GM19438 (cell line): ENCODE data around the gene SEMA4G.

Source experiments
- ATAC-seq: cut with Tn5 transposase; IDR thresholded peaks from one replicate; pipeline ENCODE4 v1.9.1; 2021; ENCODE audit warnings: low read depth; ENCODE audit not compliant: unreplicated experiment

SEMA4G gene, protein sequence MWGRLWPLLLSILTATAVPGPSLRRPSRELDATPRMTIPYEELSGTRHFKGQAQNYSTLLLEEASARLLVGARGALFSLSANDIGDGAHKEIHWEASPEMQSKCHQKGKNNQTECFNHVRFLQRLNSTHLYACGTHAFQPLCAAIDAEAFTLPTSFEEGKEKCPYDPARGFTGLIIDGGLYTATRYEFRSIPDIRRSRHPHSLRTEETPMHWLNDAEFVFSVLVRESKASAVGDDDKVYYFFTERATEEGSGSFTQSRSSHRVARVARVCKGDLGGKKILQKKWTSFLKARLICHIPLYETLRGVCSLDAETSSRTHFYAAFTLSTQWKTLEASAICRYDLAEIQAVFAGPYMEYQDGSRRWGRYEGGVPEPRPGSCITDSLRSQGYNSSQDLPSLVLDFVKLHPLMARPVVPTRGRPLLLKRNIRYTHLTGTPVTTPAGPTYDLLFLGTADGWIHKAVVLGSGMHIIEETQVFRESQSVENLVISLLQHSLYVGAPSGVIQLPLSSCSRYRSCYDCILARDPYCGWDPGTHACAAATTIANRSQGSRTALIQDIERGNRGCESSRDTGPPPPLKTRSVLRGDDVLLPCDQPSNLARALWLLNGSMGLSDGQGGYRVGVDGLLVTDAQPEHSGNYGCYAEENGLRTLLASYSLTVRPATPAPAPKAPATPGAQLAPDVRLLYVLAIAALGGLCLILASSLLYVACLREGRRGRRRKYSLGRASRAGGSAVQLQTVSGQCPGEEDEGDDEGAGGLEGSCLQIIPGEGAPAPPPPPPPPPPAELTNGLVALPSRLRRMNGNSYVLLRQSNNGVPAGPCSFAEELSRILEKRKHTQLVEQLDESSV

DNA sequence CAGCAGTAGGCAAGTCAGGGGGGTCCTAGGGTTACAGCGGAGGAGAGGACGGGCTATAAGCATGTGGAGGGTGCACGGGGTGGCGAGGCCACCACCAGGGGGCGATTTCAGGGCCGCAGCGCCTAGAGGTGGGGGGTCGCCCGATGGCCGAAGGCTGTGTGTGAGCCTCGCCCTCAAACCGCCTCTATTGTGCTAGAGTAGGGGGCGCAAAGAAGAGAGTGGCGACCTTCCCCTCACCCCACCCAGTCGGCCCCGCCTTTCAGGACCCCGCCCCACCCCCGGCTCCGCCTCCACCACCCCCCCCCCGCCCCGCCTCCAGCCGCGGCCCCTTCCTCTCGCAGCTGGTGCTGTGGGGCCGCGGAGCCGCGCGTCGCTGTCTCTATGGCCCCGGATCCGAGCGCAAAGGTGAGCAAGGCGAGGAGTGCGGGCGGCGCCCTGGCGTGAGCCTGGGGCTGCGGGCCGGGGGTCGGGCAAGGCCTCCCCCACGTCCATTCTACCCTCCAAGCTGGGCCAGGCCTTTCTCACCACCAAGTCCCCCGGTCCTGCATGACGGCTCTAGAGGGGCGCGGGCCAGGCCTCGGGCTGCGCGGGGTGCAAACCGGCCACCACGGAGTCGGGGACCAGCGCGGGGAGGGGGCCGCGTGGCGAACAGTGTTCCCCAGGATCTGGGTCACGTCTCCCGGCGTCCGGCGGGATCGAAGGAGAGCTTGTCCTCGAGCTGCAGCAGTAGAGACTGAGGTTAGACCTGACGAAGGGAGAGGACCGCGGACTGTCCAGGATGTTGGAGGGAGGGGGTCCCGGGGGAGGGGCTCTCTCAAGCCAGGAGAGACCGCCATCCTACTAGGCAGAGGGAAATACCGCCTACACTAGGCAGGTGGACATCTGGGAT is at the start of gene SEMA4G:
Gene SEMA4G, plus strand, starts transcription at position 318 of the 889 bp plus-strand sequence. CDS start 3,409 bp downstream, outside the sequence.
- peak; percentile 64 for ATAC-seq

DNA sequence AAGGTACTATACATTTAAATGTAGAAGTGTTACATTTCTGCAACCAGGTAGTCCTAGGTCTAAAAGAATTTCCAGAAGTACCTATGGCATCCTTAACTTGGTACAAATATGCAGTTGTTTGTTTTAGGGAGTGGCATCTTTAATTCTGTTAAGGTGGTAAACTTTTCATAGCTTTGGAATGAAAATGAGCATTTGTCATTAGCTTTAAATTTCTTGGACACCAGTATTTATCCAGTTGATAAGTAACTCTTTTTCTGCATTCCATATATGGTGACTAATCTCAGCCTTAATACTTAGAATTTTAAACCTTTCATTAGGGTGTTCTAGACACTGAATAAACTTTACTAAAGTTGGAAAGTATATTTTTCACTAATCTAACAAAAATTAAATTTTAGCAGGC is 45.7 kb upstream of the SEMA4G start:
- no peak for ATAC-seq

DNA sequence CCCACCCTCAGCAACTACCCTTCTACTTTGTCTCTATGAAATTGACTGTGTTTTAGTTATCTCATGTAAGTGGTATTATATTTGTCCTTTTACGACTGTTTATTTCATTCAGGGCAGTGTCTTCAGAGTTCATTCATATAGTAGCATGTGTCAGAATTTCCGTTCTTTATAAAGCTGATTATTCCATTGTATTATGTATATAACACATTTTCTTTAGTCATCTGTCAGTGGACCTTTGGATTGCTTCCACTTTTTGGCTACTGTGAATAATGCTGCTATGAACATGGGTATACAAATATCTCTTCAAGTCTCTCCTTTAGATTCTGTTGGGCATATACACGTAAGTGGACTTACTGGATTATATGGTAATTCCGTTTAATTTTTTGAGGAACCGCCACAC is 42.0 kb upstream of the SEMA4G start:
- no peak for ATAC-seq

DNA sequence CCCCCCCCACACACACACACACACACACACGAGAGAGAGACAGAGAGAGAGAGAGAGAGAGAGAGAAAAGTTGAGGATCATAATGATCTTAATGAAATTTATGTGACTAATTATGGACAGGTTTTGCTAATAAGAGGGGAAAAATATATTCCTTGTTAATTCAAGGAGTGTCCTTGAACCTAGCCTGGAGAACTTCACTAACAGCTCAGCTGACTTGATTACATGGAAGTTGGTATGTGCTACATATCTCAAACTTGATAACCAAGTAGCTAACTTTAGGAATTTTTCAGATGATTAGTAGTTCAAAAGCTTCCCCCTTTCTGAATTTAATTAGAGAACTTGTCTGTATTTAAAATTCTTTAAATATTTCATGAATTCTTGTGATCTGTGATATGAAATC is 41.3 kb upstream of the SEMA4G start:
- no peak for ATAC-seq

DNA sequence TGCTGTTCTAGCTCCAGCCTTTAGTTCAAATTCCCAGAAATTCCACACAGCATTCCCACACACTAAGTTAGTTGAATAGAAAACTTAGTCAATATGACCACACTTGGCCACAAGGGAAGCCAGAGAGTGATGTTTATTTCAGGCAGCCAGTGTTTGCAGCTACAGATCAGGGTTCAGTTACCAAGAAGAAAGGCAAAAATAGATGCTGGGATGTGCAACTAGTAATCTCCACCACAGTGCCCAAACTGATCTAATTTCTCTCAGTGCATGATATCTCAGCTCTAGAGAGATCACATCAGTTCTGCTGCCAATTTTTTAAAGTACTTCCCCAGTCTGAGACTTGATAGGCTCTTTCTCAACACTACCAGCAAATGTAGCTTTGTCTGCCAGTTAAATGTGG is 38.9 kb upstream of the SEMA4G start:
- ATAC-seq = no peak

DNA sequence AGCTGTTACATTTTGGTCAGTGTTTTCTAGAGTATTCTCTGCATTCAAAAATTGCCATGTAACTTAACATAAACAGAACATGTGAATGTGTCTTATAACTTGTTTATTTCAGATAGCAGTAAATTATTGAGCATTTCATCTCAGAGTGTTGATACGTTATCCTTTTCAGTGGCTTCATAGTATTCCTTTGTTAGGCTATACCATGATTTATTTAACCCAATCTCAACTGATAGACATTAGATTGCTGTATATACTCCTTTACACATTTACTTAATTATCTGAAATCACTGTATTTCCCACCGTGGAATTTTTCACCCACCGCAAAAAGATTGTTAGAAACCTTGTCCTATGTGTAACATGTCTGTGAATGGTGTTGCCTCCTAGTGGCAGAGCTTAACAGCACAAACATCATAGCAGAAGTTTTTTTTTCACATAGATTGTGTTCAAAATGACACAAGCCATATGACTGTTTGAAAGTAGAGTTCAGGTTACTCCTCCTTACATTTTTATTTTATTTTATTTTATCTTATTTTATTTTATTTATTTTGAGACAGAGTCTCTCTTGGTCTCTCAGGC is 35.1 kb upstream of the SEMA4G start:
- ATAC-seq = no peak

DNA sequence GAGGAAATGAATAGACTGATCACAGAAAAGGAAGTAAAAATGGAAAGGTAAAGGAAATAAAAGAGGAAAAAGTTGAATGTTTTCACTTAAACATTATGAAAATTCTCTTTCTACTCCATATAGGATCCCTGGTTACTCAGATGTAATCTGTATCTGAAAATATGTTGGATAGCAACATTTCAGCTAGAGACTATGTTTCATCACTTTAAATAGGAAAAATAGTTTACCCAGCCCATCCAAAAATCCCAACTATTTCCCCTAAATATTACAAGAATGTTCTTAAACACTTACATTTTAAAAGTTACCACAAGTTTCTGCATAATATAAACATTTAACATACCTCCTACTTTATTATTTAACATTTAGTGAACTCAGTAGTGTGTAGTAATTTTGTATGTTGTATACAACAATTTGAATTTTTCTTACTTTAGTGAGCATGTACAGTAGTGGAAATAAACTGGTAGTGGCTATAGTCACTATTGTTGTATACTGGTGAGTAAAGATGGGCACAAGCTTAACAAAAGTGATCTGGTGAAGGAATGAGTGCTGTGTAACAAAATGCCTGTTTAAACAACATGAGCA is 29.4 kb upstream of the SEMA4G start:
- ATAC-seq = no peak

DNA sequence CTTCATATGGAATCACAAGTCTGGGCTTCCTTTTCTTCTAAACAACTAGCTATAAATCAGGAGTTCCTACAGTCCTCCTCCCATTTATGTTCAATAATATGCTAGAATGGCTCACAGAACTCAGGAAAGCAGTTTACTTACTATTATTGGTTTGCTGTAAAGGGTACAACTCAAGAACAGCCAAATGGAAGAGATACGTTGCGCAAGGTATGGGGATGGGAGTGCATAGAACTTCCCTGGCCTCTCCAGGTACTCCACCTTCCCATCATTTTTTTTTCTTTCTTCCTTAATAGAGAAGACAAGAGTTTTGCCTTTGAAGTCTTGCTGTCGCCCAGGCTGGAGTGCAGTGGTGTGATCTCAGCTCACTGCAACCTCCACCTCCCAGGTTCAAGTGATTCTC is 27.1 kb upstream of the SEMA4G start:
- no peak for ATAC-seq

DNA sequence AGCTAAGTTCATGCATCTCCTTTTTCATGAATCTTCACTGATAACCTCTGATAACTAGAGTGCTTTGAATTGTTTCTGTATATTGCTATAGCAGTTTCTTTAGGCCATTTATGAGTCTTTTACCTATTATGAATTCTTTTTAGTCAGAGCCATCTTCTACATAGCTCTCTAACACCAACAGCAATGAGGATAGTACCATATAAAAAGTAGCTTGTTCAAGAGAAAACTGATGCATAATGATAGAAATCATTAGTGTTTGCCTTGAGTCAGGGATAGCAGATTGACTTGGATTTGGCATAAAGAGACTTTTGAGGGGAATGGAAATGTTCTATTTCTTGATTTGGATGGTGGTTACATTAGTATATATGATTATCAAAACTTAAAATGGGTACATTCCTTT is 25.8 kb upstream of the SEMA4G start:
- ATAC-seq = no peak

DNA sequence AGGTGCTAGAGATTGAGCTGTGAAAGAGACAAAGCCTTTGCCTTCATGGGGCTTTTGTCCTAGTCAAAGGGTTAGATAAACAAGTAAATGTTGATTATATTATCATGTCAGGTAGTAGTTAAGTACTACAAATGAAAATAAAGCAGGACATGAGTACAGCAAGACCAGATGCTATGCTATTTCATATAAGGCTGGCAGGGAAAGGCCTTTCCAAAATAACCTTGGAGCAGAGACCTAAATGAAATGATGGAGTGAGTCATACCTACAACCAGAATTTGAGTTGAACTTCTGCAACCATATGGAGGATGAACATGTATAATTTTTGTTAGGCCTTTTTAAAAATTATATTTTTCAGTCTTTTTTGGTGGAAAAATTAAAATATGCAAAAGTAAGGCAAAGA is 23.6 kb upstream of the SEMA4G start:
- no peak for ATAC-seq

DNA sequence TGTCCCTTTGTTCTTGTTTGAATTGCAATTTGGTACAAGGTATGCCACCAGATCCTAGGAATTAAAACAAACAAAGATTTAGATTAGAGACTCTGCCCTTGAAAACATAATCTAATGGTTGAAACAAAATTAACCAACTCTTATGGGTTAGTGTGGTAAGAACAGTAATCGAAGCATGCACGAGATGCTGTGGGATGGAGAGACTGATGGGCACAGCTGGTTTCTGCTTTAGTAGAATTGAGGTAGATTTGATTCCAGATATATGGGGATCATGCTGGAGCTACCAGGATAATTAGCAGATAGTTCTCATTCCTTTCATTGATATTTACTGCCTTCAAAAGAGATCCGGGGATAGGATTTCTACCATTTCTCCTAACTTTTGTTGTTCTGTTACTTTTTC is 20.4 kb upstream of the SEMA4G start:
- ATAC-seq = no peak

DNA sequence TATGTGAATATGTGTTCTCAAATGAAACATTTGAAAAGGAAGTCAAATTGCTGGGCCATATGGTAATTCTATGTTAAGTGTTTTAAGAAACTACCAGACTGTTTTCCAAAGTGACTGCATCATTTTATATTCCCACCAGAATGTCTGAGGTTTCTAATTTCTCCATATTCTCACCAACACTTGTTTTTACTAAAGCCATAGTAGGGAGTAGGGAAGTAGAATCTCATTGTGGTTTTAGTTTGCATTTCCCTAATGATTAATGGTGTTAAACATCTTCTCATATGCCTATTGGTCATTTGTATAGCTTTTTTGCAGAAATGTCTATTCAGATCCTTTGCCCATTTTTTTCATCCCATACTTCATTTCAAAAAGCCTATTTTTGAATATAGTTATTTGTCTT is 9.1 kb upstream of the SEMA4G start:
- no peak for ATAC-seq

DNA sequence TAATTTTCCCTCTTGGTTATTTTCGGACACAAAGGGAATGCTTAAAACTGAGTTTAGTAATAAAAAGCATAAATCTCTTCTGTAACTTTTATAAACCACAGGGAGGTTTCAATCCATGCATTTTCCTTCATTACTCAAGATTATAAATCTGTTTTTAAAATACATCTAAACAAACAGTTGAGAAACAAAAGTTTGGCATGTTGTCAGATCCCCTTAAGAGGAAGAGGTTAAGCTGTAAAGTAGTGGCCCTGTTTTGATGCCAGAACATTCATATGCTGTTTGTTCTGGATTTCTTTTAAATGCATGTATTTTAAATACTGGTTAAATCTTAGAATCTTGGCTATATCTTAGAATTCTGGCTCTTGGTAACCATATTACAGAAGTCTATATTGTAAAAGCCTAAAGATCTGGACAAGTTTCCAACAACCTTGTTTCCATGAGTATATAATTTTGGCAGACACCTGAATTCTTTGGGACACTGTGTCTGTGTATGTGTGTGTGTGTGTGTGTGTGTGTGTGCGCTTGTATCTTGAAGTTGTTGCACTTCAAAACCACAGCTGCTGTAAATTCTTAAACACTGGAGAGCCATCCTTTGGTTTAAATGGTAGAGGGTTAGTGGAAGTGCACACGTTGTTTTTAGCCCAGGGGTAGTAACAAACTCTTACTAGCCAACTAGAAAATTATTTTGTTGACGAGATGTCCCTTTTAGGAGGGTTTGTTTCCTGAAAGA is 6.8 kb upstream of the SEMA4G start:
- no peak for ATAC-seq

DNA sequence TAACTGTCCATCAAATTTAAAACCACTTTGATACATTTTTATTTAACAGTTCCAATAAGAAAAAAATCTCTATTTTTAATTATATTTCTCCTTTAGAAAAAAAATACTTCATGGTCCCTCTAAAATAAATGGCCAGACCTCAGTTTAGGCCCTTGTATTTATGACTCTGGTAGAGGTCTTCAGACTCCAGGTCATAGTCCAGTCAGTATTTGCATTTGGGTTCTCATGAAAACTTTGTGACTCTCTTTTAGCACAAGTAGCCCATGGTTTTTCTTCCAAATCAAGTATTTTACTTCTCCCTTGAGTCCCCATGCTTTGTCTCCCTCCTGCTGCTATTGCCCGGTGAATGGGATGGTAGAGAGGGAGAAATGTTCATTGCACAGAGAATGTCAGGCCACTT is 5.5 kb upstream of the SEMA4G start:
- no peak for ATAC-seq

DNA sequence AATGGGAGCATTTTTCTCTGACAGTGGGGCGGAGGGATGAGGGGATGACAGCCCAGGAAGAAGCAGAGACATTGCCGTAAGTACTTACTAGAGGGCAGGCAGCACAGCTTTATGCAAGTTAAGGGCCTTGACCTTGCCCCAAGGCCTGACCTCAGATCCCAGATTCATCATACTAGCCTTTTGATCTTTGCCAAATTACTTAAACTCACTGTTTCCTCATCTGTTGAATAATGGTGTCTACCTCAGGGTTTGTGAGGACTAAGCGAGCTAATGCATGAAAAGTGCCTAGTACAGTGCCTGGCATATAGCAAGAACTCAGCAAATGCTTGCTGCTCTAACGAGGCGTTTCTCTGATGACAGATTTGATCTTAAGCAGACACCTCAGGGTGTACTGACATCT is 3.5 kb upstream of the SEMA4G start:
- ATAC-seq = no peak

DNA sequence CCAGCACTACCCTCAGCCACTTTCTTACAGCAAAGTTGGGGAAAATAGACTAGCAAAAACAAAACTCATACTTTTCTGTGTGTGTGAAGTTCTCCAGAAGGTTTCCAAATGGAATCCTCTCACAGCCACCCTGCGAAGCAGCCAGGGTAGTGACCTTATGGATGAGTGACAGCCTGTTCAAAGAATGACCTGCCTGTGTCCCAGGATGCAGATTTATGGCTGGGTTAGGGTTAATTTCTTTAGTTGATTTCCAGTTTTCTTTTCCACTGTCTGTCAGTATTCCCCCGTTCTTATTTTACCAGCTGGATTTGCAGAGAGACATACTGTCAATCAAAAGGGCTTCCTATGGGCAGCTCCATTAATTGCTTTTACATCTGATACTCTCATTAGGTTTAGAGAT is 2.4 kb upstream of the SEMA4G start:
- no peak for ATAC-seq

DNA sequence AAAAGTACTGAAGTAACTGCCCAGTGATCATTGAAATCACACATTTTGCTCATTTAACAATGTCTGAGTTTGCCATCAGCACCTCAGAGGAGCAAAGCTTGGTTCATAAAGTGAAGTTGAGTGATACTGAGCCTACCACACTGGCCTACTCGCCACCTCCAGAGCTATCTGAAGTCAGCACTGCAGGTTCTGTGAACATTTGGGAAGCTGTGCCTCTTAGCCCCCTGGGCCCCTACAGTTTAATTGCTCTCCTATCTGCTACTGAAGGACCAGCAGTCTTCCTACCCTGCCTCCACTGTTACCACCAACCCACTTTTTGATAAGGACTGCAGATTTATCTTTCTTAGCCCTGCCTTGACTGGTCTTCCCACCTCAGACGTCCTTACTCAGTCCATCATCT is 2.0 kb upstream of the SEMA4G start:
- ATAC-seq = no peak

DNA sequence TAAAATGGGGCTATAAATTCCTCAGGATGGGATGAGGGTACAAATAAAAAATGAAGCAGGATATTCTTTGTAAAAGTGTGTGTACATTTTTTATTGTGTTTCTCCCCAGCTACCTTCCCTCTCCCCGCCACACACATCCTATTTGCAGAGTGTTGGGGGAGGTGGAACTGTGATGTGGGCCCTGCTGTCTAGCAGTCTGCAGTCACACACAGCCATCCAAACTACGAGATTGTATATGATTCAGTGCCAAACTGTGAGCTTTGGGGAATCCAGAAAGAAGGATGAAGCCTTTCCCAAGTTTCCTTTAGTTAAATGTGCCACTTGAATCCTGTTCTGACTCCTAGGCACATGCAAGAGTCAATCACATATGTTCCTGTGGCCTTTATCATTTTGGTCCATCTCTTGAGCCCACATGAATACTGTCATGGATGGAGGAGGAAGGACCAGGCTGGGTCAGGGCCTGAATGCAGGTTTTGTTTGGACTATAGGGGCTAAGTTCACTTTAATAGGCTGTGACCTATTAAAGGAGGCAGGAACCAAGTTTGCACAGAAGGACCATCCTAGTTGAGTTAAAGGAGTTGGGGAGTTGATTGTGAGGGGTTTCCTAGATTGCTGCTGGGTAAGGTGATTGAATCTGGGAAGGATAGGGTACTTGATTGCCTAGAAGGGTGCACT is 1.1 kb upstream of the SEMA4G start:
- ATAC-seq = no peak

DNA sequence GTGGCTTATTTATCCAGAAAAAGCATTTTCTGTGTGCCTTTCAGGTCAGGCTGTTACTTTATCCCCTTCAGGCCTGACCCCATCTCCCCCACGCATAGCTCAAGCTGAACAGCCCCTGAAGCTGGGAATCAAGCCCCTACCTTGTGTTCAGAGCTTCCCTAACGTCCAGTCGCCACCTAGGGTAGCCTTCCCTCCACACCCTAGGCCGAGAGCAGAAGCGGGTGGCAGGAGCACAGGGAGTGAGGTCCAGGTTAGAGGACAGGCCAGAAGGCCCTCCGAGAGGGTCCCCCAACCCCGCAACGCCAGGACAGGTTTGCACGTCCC is 479 bp upstream of the SEMA4G start:
- no peak for ATAC-seq
